Glutamatergic neuron (in vitro differentiated cells): ENCODE results near the gene NRG4. TPM values are rescaled to one million over a fixed set of nuclear protein-coding genes. Genes with fewer than 3 reads are reported as not detected.

ENCODE experiments used
- DNase-seq: peaks from one replicate; pipeline ENCODE4 v3.0.0; 2022
- H3K27ac Mint-ChIP-seq: one replicate; pipeline ENCODE4 v1.8.0; 2020; ENCODE audit warnings: mild to moderate bottlenecking, mixed read lengths, inconsistent platforms; ENCODE audit not compliant: unreplicated experiment
- H3K27me3 Mint-ChIP-seq: one replicate; pipeline ENCODE4 v1.8.0; 2020; ENCODE audit warnings: mild to moderate bottlenecking, moderate library complexity, mixed read lengths, inconsistent platforms; ENCODE audit not compliant: unreplicated experiment
- H3K36me3 Mint-ChIP-seq: one replicate; pipeline ENCODE4 v1.8.0; 2020; ENCODE audit warnings: mild to moderate bottlenecking, mixed read lengths, inconsistent platforms; ENCODE audit not compliant: unreplicated experiment
- H3K4me1 Mint-ChIP-seq: one replicate; pipeline ENCODE4 v1.8.0; 2020; ENCODE audit warnings: mild to moderate bottlenecking, low read depth, mixed read lengths, inconsistent platforms; ENCODE audit not compliant: unreplicated experiment
- H3K4me3 Mint-ChIP-seq: one replicate; pipeline ENCODE4 v1.8.0; 2020; ENCODE audit warnings: mild to moderate bottlenecking, mixed read lengths, inconsistent platforms; ENCODE audit not compliant: unreplicated experiment
- H3K9me3 Mint-ChIP-seq: one replicate; pipeline ENCODE4 v1.8.0; 2020; ENCODE audit warnings: mild to moderate bottlenecking, moderate library complexity, mixed read lengths, inconsistent platforms; ENCODE audit not compliant: unreplicated experiment
- total RNA-seq: library from RNA; stranded (reverse); fragmentation: NEBNext Ultra II Directional; extraction: Animal tissue kit (Norgen Biotek cat#: 25700); gene quantifications from one replicate; pipeline ENCODE4 v1.2.1, GENCODE V29; 2021; ENCODE audit not compliant: unreplicated experiment
- TF ChIP-seq, protein P1 (sequence below): fragments of 200-600 bp; sonication (generic); IDR thresholded peaks from one replicate; pipeline ENCODE4 v1.5.0; 2021; ENCODE audit not compliant: partially characterized antibody, unreplicated experiment

Gene NRG4
- total RNA-seq, 1 donor from 2014 or later: not detected

DNA sequence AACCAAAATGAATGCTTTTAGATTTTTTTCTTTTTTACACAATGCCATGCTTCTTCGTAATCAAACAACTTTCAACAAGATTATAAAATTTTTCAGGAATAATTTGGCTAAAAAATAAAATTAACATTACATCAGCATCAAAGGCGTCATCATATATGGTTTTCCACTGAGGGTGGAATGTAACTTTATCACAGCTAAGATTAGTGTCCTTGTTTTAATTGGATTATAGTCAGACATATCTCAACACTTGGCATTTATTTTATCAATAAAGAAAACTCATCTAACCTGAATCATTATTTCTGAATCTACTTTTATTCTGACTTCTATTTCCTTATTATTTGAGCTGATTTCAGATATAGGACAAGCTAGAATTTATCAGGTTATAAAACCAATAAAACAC is 1.6 kb downstream of the NRG4 start:
- H3K36me3 Mint-ChIP-seq: no peaks in the 10 kb centered on the region
- H3K4me3 Mint-ChIP-seq: no peak overlapping the region
- no peaks in the 10 kb centered on the region for H3K4me1 Mint-ChIP-seq
- H3K27ac Mint-ChIP-seq: no peak overlapping the region
- TF ChIP-seq, protein P1, sequence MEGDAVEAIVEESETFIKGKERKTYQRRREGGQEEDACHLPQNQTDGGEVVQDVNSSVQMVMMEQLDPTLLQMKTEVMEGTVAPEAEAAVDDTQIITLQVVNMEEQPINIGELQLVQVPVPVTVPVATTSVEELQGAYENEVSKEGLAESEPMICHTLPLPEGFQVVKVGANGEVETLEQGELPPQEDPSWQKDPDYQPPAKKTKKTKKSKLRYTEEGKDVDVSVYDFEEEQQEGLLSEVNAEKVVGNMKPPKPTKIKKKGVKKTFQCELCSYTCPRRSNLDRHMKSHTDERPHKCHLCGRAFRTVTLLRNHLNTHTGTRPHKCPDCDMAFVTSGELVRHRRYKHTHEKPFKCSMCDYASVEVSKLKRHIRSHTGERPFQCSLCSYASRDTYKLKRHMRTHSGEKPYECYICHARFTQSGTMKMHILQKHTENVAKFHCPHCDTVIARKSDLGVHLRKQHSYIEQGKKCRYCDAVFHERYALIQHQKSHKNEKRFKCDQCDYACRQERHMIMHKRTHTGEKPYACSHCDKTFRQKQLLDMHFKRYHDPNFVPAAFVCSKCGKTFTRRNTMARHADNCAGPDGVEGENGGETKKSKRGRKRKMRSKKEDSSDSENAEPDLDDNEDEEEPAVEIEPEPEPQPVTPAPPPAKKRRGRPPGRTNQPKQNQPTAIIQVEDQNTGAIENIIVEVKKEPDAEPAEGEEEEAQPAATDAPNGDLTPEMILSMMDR: no peak
- no peak for DNase-seq
- H3K27me3 Mint-ChIP-seq: no peaks in the 10 kb centered on the region
- no peaks in the 10 kb centered on the region for H3K9me3 Mint-ChIP-seq

GRCh38 chr15:76006136-76006778 is 6.0 kb downstream of the NRG4 start:
- no peaks in the 10 kb centered on the region for H3K36me3 Mint-ChIP-seq
- H3K4me1 Mint-ChIP-seq: no peaks in the 10 kb centered on the region
- no peaks in the 10 kb centered on the region for H3K9me3 Mint-ChIP-seq
- TF ChIP-seq, protein P1: no peak
- no peak overlapping the region for H3K27ac Mint-ChIP-seq
- H3K27me3 Mint-ChIP-seq: no peaks in the 10 kb centered on the region
- no peak for DNase-seq
- H3K4me3 Mint-ChIP-seq: no peak overlapping the region

DNA sequence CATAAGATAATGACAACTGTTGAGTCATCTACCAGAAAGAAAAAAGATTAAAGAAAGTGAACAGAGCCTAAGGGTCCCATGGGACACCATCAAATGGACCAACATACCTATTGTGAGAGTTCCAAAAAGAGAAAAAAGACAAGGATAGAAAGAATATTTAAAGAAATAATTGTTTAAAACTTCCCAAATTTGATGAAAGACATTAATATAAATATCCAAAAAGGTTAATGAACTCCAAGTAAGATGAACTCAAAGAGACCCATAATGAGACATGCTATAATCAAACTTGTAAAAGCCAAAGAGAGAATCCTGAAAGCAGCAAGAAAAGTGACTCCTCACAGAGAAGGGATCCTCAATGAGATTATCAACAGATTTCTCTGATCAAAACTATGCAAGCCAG is 8.9 kb downstream of the NRG4 start:
- TF ChIP-seq, protein P1: no peak
- H3K4me3 Mint-ChIP-seq: no peak overlapping the region
- no peak for DNase-seq
- no peaks in the 10 kb centered on the region for H3K27me3 Mint-ChIP-seq
- no peaks in the 10 kb centered on the region for H3K9me3 Mint-ChIP-seq
- H3K4me1 Mint-ChIP-seq: no peaks in the 10 kb centered on the region
- no peaks in the 10 kb centered on the region for H3K36me3 Mint-ChIP-seq
- H3K27ac Mint-ChIP-seq: no peak overlapping the region

DNA sequence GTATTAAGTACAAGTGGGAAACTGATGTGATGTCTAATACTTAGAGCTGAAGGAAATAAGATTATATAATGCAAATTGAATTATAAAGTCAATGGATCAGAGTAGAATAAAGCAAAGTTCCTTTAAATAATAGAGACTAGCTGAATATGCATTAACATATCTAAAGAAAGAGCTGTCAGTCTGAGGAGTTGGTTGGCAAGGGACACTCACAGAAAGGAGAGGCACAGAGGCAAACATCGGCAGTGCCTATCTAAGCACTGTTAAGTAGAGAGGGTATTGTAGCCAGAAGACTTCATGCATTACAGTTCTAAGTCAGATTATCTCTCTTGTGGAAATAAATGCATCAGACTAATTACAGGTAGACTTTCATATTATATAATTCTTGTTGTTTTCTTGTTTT is 16.6 kb downstream of the NRG4 start:
- no peaks in the 10 kb centered on the region for H3K27me3 Mint-ChIP-seq
- no peak overlapping the region for H3K27ac Mint-ChIP-seq
- DNase-seq: no peak
- peaks cover 5% of the 10 kb centered on the region for H3K36me3 Mint-ChIP-seq
- TF ChIP-seq, protein P1: no peak
- no peaks in the 10 kb centered on the region for H3K4me1 Mint-ChIP-seq
- H3K4me3 Mint-ChIP-seq: no peak overlapping the region
- peaks cover 4% of the 10 kb centered on the region for H3K9me3 Mint-ChIP-seq

GRCh38 chr15:75994220-75994619 is 18.0 kb downstream of the NRG4 start:
- TF ChIP-seq, protein P1: no peak
- H3K36me3 Mint-ChIP-seq: peaks cover 5% of the 10 kb centered on the region
- peaks cover 4% of the 10 kb centered on the region for H3K9me3 Mint-ChIP-seq
- no peak overlapping the region for H3K4me3 Mint-ChIP-seq
- H3K27me3 Mint-ChIP-seq: no peaks in the 10 kb centered on the region
- no peaks in the 10 kb centered on the region for H3K4me1 Mint-ChIP-seq
- DNase-seq: no peak
- H3K27ac Mint-ChIP-seq: no peak overlapping the region
